WERI-Rb-1 (cell line): ENCODE measurements around the gene ZNF595.
A peak's percentile ranks its signal among the peaks of the same experiment; 100 is the strongest.
"Not testable (repeated sequence)": the region's sequence is repeated elsewhere in the genome, so short reads cannot be mapped to it uniquely, and the experiment has no call there.

Source experiments
- DNase-seq: peaks from one replicate; pipeline ENCODE4 v3.0.0-alpha.2; 2020
- H3K27ac ChIP-seq: fragments of 250-450 bp; sonication (Bioruptor Pico); 2 replicates; pipeline ENCODE4 v1.5.1; 2020; ENCODE audit warnings: mild to moderate bottlenecking, moderate library complexity
- H3K27me3 ChIP-seq: fragments of 250-450 bp; sonication (Bioruptor Pico); 2 replicates; pipeline ENCODE4 v1.5.1; 2021; ENCODE audit warnings: mild to moderate bottlenecking, low read depth, moderate library complexity; ENCODE audit not compliant: insufficient read depth, severe bottlenecking
- H3K36me3 ChIP-seq: fragments of 250-450 bp; sonication (Bioruptor Pico); 2 replicates; pipeline ENCODE4 v1.5.1; 2020; ENCODE audit warnings: mild to moderate bottlenecking, moderate library complexity
- H3K4me3 ChIP-seq: 2 replicates; pipeline ENCODE4 v1.5.1; 2011; ENCODE audit warnings: low read depth, mild to moderate bottlenecking, control low read depth, low read length
- H3K9me3 ChIP-seq: fragments of 250-450 bp; sonication (Bioruptor Pico); 2 replicates; pipeline ENCODE4 v1.5.1; 2021; ENCODE audit warnings: mild to moderate bottlenecking, moderate library complexity; ENCODE audit not compliant: severe bottlenecking
- TF ChIP-seq, protein P1 (sequence below): IDR thresholded peaks from 2 replicates; pipeline ENCODE4 v1.5.1; 2011; ENCODE audit warnings: low read depth, mild to moderate bottlenecking, control low read depth, inconsistent platforms, low read length

ZNF595 gene

DNA sequence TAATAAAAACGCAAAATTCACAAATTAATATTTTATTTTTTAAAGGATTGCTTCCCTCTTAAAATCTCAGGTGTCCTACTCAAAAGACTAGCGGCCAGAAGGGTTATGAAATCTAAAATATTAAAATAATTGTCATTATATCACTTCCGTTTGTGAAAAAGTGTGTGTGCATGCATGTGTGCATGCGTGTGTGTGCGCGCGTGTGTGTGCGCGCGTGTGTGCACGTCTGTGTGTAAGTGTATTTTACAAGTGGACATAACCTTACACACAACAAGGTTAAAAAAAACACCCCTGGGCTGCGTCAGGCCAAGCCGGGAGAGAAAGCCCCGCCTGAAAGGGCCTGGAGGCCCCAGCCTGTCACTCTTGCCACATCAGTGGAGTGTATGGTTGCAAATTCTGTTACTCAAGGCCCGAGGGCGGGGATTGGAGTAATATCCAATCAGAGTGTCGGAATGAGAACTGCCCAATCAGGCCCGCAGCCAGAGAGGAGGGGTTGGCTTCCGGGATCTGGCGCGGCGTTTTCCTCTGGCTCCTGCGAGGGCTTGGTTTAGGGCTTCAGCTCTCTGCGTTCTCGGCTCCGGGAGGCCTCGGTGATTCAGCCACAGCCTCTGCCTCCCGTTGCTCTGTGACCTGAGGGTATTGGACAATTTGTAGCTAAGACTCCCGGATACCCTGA, at the start of gene ZNF595:
ZNF595 (plus strand) TSS at position 518 of the 676 bp plus-strand sequence. CDS start 168 bp downstream, outside the sequence.
- not testable (repeated sequence) for H3K27ac ChIP-seq, H3K36me3 ChIP-seq, H3K9me3 ChIP-seq, H3K27me3 ChIP-seq
- peak within 1 kb of the TSS; percentile 24 for H3K4me3 ChIP-seq
- DNase-seq: peak; percentile 53

DNA sequence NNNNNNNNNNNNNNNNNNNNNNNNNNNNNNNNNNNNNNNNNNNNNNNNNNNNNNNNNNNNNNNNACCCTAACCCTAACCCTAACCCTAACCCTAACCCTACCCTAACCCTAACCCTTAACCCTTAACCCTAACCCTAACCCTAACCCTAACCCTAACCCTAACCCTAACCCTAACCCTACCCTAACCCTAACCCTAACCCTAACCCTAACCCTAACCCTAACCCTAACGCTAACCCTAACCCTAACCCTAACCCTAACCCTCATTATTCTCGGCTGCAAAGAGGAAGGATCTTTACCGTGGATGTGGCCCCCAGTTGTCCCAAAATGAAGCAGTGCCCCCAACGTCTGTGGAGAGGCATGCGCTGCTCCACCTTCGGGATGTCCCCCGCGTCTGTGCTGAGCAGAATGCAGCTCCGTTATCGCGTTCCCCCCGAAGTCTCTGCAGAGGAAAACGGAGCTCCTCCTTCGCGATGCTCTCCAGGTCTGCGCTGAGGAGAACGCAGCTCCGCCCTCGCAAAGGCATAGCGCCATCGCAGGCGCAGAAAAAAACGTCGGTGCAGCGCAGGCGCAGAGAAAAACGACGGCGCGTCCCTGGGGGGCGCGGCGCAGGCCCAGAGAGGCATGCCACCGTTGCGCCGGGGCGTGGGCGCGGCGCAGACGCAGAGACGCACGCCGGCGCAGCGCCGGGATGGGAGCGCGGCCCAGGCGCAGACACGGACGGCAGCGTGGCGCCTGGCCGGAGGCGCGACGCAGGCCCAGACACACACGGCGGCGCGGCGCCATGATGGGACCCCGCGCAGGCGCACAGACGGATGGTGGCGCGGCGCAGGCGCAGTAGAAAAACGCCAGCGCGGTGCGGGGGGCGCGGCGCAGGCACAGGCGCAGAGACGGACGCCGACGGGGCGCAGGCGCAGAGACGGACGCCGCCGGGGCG, 42.9 kb upstream of the ZNF595 start:
- not testable (repeated sequence) for H3K36me3 ChIP-seq, H3K4me3 ChIP-seq, DNase-seq

GRCh38 chr4:11095-11815, 41.9 kb upstream of the ZNF595 start:
- H3K27me3 ChIP-seq, DNase-seq, H3K36me3 ChIP-seq, H3K4me3 ChIP-seq, H3K9me3 ChIP-seq, H3K27ac ChIP-seq: not testable (repeated sequence)

More for the DNA sequence above, 42.9 kb upstream of the ZNF595 start:
- not testable (repeated sequence) for H3K9me3 ChIP-seq, H3K27me3 ChIP-seq, H3K27ac ChIP-seq

DNA sequence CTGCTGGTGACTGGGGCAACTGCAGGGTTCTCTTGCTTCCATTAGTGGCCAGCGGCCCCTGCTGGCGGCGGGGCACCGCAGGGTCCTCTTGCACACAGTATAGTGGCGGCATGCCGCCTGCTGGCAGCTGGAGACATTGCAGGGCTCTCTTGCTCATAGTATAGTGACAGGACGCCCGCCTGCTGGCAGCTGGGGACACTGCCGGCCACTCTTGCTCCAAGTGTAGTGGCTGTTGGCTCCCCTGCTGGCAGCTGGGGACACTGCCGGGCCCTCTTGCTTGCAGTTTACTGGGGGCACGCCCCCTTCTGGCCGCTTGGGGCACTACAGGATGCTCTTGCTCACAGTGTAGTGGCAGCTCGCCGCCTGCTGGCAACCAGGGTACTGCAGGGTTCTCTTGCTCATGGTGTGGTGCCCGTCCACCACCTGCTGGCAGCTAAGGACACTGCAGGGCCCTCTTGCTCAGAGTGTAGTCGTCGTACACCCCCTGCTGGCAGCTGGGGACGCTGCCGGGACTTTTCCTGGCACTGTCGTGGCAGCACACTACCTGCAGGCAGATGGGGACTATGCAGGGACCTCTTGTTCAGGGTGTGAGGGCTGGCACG, 41.2 kb upstream of the ZNF595 start:
- TF ChIP-seq, protein P1, sequence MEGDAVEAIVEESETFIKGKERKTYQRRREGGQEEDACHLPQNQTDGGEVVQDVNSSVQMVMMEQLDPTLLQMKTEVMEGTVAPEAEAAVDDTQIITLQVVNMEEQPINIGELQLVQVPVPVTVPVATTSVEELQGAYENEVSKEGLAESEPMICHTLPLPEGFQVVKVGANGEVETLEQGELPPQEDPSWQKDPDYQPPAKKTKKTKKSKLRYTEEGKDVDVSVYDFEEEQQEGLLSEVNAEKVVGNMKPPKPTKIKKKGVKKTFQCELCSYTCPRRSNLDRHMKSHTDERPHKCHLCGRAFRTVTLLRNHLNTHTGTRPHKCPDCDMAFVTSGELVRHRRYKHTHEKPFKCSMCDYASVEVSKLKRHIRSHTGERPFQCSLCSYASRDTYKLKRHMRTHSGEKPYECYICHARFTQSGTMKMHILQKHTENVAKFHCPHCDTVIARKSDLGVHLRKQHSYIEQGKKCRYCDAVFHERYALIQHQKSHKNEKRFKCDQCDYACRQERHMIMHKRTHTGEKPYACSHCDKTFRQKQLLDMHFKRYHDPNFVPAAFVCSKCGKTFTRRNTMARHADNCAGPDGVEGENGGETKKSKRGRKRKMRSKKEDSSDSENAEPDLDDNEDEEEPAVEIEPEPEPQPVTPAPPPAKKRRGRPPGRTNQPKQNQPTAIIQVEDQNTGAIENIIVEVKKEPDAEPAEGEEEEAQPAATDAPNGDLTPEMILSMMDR: peak; percentile 51
- not testable (repeated sequence) for H3K4me3 ChIP-seq, H3K36me3 ChIP-seq, H3K27ac ChIP-seq, H3K27me3 ChIP-seq, H3K9me3 ChIP-seq
- peak; percentile 63 for DNase-seq

DNA sequence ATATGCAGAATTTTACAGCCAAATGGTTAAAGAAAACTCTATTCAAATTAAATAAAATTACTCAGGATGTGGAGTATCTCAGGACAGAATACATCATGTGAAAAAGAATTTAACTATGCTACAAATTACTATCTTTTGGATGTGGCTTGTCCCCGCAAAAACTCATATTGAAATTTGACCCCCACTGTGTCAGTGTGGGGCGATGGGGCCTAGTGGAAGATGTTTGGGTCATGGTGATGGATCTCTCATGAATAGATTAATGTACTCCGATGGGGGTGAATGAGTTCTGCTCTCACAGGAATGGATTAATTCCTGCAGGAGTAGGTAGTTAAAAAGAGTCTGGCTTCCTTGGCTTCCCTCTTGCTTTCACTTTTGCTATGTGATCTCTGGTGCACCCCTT, 35.0 kb upstream of the ZNF595 start:
- not testable (repeated sequence) for DNase-seq, H3K4me3 ChIP-seq, H3K27ac ChIP-seq, H3K27me3 ChIP-seq, H3K9me3 ChIP-seq, H3K36me3 ChIP-seq

DNA sequence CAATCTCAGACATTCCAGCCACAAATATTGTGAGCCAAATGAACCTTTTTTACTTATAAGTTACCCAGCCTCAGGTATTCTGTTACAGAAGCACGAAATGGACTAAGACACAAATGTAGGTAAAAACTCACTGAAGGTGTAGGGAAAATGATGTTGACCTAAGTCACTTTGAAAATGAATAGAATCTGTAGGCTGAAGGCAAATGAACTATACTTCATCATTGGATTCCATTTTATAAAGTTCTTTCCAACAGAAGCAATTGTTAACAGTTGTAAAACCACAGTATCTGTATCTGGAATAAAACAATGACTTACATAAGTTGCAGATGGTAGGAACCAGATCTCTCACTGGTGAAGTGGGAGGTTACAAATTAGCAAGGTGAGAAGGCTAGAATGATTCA, 34.5 kb upstream of the ZNF595 start:
- not testable (repeated sequence) for H3K9me3 ChIP-seq, H3K27ac ChIP-seq, H3K36me3 ChIP-seq, H3K27me3 ChIP-seq, DNase-seq, H3K4me3 ChIP-seq

DNA sequence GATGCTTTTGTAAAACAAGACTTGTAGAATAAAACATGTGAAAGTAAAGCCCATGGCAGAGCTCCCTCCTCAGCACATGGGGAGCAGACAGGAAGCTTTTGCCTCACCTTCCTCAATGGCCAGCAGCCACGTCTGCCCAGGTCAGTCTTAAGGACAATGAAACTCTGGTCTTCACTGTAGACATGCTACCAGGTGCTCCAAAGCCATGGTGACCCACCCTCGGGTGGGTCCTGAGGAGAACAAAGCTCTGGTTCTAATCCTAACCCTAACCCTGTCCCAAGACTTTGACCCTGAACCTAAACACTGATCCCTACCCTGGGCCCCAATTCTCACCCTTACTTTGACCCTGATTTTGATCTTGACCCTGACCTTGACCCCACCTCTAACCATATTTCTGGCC, 30.2 kb upstream of the ZNF595 start:
- H3K27me3 ChIP-seq, H3K36me3 ChIP-seq, H3K9me3 ChIP-seq, DNase-seq, H3K4me3 ChIP-seq, H3K27ac ChIP-seq: not testable (repeated sequence)

DNA sequence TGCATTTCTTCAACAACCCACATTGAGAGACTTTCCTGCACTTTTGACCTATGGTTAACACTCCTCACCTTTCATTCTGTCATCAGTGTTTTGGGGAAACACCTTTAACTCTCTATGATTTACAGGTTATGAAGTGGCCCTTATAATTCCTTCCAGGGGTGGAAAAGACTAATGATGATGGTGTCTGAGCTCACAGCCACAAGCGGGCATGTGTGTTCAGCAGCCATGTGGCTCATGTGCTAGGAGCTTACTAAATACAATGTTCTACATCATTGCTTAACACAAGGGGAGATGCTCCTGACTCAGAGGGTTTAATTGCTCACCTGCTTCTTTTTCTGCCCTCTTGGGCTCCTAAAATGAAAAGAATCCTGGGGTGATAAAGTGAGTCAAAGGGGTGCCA, 28.8 kb upstream of the ZNF595 start:
- not testable (repeated sequence) for H3K27me3 ChIP-seq, H3K4me3 ChIP-seq, H3K9me3 ChIP-seq, DNase-seq, H3K27ac ChIP-seq, H3K36me3 ChIP-seq

DNA sequence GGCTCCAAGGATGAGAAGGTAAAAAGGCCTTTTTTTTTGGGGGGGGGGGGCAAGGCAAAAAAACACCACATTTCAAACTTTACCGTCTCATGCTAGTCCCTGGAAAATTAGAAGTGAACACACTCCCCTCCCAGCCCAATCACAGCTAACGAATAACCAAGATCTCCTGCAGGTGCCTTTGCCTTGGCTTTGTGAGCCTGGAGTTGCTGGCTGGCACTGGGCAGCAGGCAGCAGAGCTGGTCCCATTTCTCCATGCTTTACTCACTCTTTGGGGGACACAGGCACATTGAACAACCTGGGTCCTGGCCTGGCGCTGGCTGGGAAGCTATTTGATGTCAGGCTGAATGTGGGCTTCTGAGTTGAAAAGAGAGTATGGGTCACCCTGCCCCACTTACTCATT, 25.6 kb upstream of the ZNF595 start:
- not testable (repeated sequence) for H3K4me3 ChIP-seq, DNase-seq, H3K27ac ChIP-seq, H3K36me3 ChIP-seq, H3K27me3 ChIP-seq, H3K9me3 ChIP-seq

GRCh38 chr4:28767-29542, 24.2 kb upstream of the ZNF595 start:
- DNase-seq: peak; percentile 63
- H3K36me3 ChIP-seq, H3K4me3 ChIP-seq, H3K27ac ChIP-seq, H3K9me3 ChIP-seq, H3K27me3 ChIP-seq: not testable (repeated sequence)

DNA sequence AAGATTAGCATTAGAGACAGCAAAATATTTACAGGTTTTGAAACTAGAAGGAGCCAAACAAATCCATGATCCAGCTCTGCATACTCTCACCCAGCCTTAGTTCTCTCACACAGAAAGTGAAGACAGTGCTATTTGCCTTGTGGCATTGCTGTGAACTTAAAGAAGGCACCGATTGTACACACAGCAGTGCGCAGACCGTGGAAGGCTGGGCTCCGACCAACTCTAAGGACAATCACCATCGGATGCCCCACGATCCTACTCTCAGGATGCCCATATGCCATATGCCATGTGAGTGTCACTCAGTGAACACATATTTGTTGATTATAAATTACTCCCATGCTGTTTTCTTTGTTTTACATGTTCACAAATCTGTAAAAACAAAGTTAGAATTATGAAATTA, 19.8 kb upstream of the ZNF595 start:
- not testable (repeated sequence) for H3K27ac ChIP-seq, H3K36me3 ChIP-seq, H3K9me3 ChIP-seq, DNase-seq, H3K27me3 ChIP-seq, H3K4me3 ChIP-seq

DNA sequence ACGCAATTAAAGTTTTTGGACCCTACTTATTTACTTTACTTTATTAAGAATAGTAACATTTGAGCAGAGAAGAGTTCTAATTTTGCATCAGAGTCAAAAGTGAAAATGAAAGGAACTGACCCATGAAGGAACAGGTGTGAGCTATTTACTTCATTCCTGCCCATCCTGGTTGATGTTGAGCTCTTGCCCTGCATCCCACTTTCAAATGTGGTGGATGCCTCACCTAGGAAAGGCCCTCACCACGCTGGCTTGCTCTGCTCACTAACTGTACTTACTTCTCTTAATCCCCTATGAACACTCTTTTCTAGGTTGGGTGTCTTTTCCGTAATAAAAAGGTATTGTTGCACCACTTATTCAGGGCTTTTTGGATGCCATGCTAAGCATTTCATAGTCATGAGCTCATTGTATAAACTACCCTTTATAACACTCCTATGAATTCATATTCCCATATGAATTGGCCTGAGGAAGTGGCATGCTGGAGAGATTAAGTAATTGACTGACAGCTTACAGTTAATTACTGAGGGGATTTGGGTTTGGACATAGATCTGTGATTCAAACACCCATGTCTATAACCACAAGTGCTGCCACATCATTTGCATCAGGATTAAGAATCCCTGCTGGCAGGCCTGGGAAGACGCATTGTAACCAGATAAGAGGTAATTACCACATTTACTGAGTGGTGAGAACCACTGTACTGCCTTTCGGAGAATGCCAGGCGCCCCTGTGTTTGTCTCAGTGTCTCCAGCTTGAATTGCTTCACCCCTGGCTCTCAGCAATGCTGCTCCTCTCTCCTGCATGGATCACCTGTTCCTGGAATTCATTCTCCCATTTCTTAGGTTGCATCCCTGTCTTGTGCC, 16.3 kb upstream of the ZNF595 start:
- not testable (repeated sequence) for DNase-seq, H3K4me3 ChIP-seq, H3K27ac ChIP-seq, H3K36me3 ChIP-seq, H3K27me3 ChIP-seq, H3K9me3 ChIP-seq
